Measurements from ENCODE around the gene DLEC1.

The DLEC1 gene

GRCh38 chr3:38001456-38002081 lies 37.4 kb upstream of the DLEC1 start:
- peak; percentile 12 for DNase-seq

GRCh38 chr3:38002291-38002876 lies 36.6 kb upstream of the DLEC1 start:
- DNase-seq = peak; percentile 6

- DNase-seq = no peak
Measured at GRCh38 chr3:38002940-38003339, 36.1 kb upstream of the DLEC1 start.

GRCh38 chr3:38003371-38003816 lies 35.6 kb upstream of the DLEC1 start:
- DNase-seq = peak; percentile 64

GRCh38 chr3:38003817-38004414 lies 35.1 kb upstream of the DLEC1 start:
- DNase-seq = no peak

- peak; percentile 52 for DNase-seq
Measured at GRCh38 chr3:38004415-38005075, 34.5 kb upstream of the DLEC1 start.

- no peak for DNase-seq
Measured at GRCh38 chr3:38005076-38006020, 33.7 kb upstream of the DLEC1 start.

GRCh38 chr3:38006031-38006430 lies 33.0 kb upstream of the DLEC1 start:
- DNase-seq = no peak

GRCh38 chr3:38006445-38006995 lies 32.5 kb upstream of the DLEC1 start:
- DNase-seq = no peak

- no peak for DNase-seq
Measured at GRCh38 chr3:38007754-38008090, 31.3 kb upstream of the DLEC1 start.

- DNase-seq = no peak
Measured at GRCh38 chr3:38008191-38008701, 30.8 kb upstream of the DLEC1 start.

GRCh38 chr3:38008971-38009580 lies 29.9 kb upstream of the DLEC1 start:
- no peak for DNase-seq

- DNase-seq = no peak
Measured at GRCh38 chr3:38009807-38010591, 29.0 kb upstream of the DLEC1 start.

GRCh38 chr3:38011111-38011510 lies 27.9 kb upstream of the DLEC1 start:
- DNase-seq = no peak

- DNase-seq = no peak
Measured at GRCh38 chr3:38015485-38015884, 23.5 kb upstream of the DLEC1 start.

- DNase-seq = no peak
Measured at GRCh38 chr3:38015984-38016383, 23.0 kb upstream of the DLEC1 start.

GRCh38 chr3:38016410-38016809 lies 22.6 kb upstream of the DLEC1 start:
- DNase-seq = no peak

- DNase-seq = no peak
Measured at GRCh38 chr3:38016847-38017444, 22.1 kb upstream of the DLEC1 start.

- DNase-seq = no peak
Measured at GRCh38 chr3:38017445-38018295, 21.3 kb upstream of the DLEC1 start.
